Measurements from ENCODE around the gene GBX1. TPM values are rescaled to one million over a fixed set of nuclear protein-coding genes. Genes with fewer than 3 reads are reported as not detected.

GBX1 gene
- total RNA-seq, 1 donor from 2014 or later, result not detected

- Histone ChIP-seq H3K27me3 (ENCODE audit: control insufficient read depth, insufficient read depth, low read length) (no peaks in the 10 kb centered on the region), H3K4me3 (ENCODE audit: low read depth, low read length) (no peak overlapping the region), H3K36me3 (ENCODE audit: control insufficient read depth, insufficient read depth, low read length) (peaks cover 6% of the 10 kb centered on the region)
- DNase-seq (ENCODE audit: low read depth), result no peak
- TF ChIP-seq CTCF (IDR thresholded peaks at IDR 0.05; ENCODE audit: insufficient read depth, low read length, poor library complexity, severe bottlenecking), result peak; percentile 42
Measured at GRCh38 chr7:151122276-151122675, 45.2 kb downstream of the GBX1 start.

GRCh38 chr7:151121380-151122170 is 45.9 kb downstream of the GBX1 start:
- no peak for DNase-seq (ENCODE audit: low read depth)
- TF ChIP-seq CTCF (IDR thresholded peaks at IDR 0.05; ENCODE audit: insufficient read depth, low read length, poor library complexity, severe bottlenecking), result no peak
- Histone ChIP-seq H3K36me3 (ENCODE audit: control insufficient read depth, insufficient read depth, low read length) (peaks cover 6% of the 10 kb centered on the region), H3K27me3 (ENCODE audit: control insufficient read depth, insufficient read depth, low read length) (no peaks in the 10 kb centered on the region), H3K4me3 (ENCODE audit: low read depth, low read length) (no peak overlapping the region)

GRCh38 chr7:151120896-151121295 is 46.6 kb downstream of the GBX1 start:
- Histone ChIP-seq H3K27me3 (ENCODE audit: control insufficient read depth, insufficient read depth, low read length) (no peaks in the 10 kb centered on the region), H3K4me3 (ENCODE audit: low read depth, low read length) (no peak overlapping the region), H3K36me3 (ENCODE audit: control insufficient read depth, insufficient read depth, low read length) (peaks cover 6% of the 10 kb centered on the region)
- TF ChIP-seq CTCF (IDR thresholded peaks at IDR 0.05; ENCODE audit: insufficient read depth, low read length, poor library complexity, severe bottlenecking), result no peak
- no peak for DNase-seq (ENCODE audit: low read depth)

GRCh38 chr7:151119902-151120301 is 47.6 kb downstream of the GBX1 start:
- no peak for TF ChIP-seq CTCF (IDR thresholded peaks at IDR 0.05; ENCODE audit: insufficient read depth, low read length, poor library complexity, severe bottlenecking)
- no peak for DNase-seq (ENCODE audit: low read depth)
- Histone ChIP-seq H3K4me3 (ENCODE audit: low read depth, low read length) (no peak overlapping the region), H3K27me3 (ENCODE audit: control insufficient read depth, insufficient read depth, low read length) (no peaks in the 10 kb centered on the region), H3K36me3 (ENCODE audit: control insufficient read depth, insufficient read depth, low read length) (peaks cover 4% of the 10 kb centered on the region)

GRCh38 chr7:151119055-151119415 is 48.5 kb downstream of the GBX1 start:
- H3K27me3 ChIP-seq (ENCODE audit: control insufficient read depth, insufficient read depth, low read length), result no peaks in the 10 kb centered on the region
- no peak overlapping the region for H3K4me3 ChIP-seq (ENCODE audit: low read depth, low read length)
- no peak for TF ChIP-seq CTCF (IDR thresholded peaks at IDR 0.05; ENCODE audit: insufficient read depth, low read length, poor library complexity, severe bottlenecking)
- no peak for DNase-seq (ENCODE audit: low read depth)
- peaks cover 4% of the 10 kb centered on the region for H3K36me3 ChIP-seq (ENCODE audit: control insufficient read depth, insufficient read depth, low read length)

Data from kidney epithelial cell (primary cell).